SJCRH30 (cell line): ENCODE results near the gene SNAP29. TPM values are rescaled to one million over a fixed set of nuclear protein-coding genes. Genes with fewer than 3 reads are reported as not detected.

Experiments
- DNase-seq, 2 experiments: peaks; one replicate each; pipeline ENCODE4 v3.0.0-alpha.2; 2015 to 2020
- H3K27ac ChIP-seq: fragments of 250-450 bp; sonication (Bioruptor Pico); 2 replicates; pipeline ENCODE4 v1.5.1; 2020; ENCODE audit warnings: mild to moderate bottlenecking, moderate library complexity
- H3K27me3 ChIP-seq: fragments of 250-450 bp; sonication (Bioruptor Pico); 2 replicates; pipeline ENCODE4 v1.5.1; 2020; ENCODE audit warnings: mild to moderate bottlenecking, moderate library complexity
- H3K36me3 ChIP-seq: fragments of 250-450 bp; sonication (Bioruptor Pico); 2 replicates; pipeline ENCODE4 v1.5.1; 2020; ENCODE audit warnings: mild to moderate bottlenecking, moderate library complexity
- H3K4me1 ChIP-seq: fragments of 250-450 bp; sonication (Bioruptor Pico); 2 replicates; pipeline ENCODE4 v1.5.1; 2020; ENCODE audit warnings: mild to moderate bottlenecking, moderate library complexity
- H3K4me3 ChIP-seq: fragments of 250-450 bp; sonication (Bioruptor Pico); 2 replicates; pipeline ENCODE4 v1.5.1; 2020; ENCODE audit warnings: mild to moderate bottlenecking, moderate library complexity
- H3K9me3 ChIP-seq: fragments of 250-450 bp; sonication (Bioruptor Pico); replicated peaks from 2 replicates; pipeline ENCODE4 v1.5.1; 2020; ENCODE audit warnings: mild to moderate bottlenecking, moderate library complexity
- total RNA-seq: library from RNA; depleted of rRNA; stranded (reverse); fragments of >200 nt; shearing (Covaris generic); gene quantifications from 2 replicates; pipeline ENCODE4 v1.2.3, GENCODE V29; 2014

Gene SNAP29
- total RNA-seq, 1 experiment from 2014 or later = 17.7 TPM

DNA sequence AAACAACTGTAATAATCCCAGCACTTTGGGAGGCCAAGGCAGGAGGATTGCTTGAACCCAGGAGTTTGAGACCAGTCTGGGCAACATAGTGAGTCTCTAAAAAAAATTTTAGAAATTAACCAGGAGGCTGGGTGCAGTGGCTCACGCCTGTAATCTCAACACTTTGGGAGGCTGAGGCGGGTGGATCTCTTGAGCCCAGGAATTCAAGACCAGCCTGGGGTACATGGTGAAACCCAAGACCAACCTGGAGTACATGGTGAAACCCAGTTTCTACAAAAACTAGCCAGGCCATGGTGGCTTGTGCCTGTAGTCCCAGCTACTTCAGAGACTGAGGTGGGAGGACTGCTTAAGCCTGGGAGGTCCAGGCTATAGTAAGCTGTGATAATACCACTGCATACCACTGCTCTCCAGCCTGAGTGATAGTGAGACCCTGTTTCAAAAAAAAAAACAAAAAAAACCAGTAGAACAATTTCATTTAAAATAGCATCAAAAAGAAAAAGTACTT is 11.4 kb upstream of the SNAP29 start:
- no peak for DNase-seq
- Histone ChIP-seq H3K27me3 (no peaks in the 10 kb centered on the region), H3K9me3 (no peaks in the 10 kb centered on the region), H3K4me3 (no peak overlapping the region), H3K4me1 (no peaks in the 10 kb centered on the region), H3K36me3 (no peaks in the 10 kb centered on the region), H3K27ac (no peak overlapping the region)

- H3K27me3 ChIP-seq = no peaks in the 10 kb centered on the region
- no peak overlapping the region for H3K4me3 ChIP-seq
- H3K27ac ChIP-seq = no peak overlapping the region
- peak in 1 of 2 experiments; percentile 18 for DNase-seq
- H3K4me1 ChIP-seq = no peaks in the 10 kb centered on the region
- no peaks in the 10 kb centered on the region for H3K36me3 ChIP-seq
- no peaks in the 10 kb centered on the region for H3K9me3 ChIP-seq
Observed at GRCh38 chr22:20852076-20852475, 6.7 kb upstream of the SNAP29 start.

GRCh38 chr22:20852503-20852902 is 6.3 kb upstream of the SNAP29 start:
- H3K9me3 ChIP-seq = no peaks in the 10 kb centered on the region
- H3K27ac ChIP-seq = no peak overlapping the region
- H3K36me3 ChIP-seq = no peaks in the 10 kb centered on the region
- H3K27me3 ChIP-seq = no peaks in the 10 kb centered on the region
- 0 out of 2 replicates have a peak, but pooled peaks cover 3% of the 10 kb centered on the region for H3K4me1 ChIP-seq
- no peak for DNase-seq
- H3K4me3 ChIP-seq = no peak overlapping the region

DNA sequence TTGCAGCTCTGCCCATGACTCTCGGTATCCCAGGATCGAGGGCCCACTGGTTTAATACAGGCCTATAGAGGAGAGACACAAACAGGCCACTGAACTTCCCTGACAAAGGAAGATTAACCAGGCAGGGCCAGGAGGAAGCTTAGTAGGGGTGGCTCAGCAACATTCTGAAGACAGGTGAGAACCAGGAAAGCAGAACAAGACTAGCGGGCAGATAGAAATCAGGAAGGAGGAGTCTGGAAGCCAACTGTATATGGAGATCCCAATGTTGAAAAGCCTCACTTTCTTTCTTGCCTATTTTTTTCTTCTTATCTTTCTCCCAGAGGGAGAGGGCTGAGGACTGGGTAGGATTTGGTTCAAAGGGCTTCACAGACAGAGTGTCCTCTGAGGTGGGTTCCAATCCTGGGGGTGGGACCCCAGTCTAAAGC is 5.6 kb upstream of the SNAP29 start:
- Histone ChIP-seq H3K27ac (no peak overlapping the region), H3K27me3 (no peaks in the 10 kb centered on the region), H3K4me3 (no peak overlapping the region), H3K36me3 (no peaks in the 10 kb centered on the region), H3K9me3 (no peaks in the 10 kb centered on the region), H3K4me1 (0 out of 2 replicates have a peak, but pooled peaks cover 3% of the 10 kb centered on the region)
- no peak for DNase-seq

DNA sequence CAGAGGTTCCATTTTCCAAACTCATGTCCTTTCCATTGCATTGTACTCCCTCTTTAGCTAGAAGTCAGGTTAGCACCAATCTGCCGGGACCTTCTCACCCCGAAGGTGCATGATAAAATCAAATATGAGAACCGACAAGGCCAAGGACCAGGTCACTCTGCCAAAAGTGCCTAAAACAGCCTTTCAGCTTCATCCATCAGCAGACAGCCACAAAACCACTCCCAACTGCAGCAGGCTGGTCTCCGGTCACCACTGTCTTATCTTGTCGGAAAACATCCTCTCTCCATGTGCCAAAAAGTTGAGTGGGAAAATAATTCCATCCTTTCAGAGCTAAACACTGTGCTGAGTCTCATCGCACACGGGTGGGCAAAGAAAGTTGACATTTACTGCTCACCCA is 1.6 kb upstream of the SNAP29 start:
- H3K4me1 ChIP-seq = 0 out of 2 replicates have a peak, but pooled peaks cover 3% of the 10 kb centered on the region
- H3K4me3 ChIP-seq = peak overlapping the region; percentile 77
- DNase-seq = no peak
- no peaks in the 10 kb centered on the region for H3K36me3 ChIP-seq
- no peak overlapping the region for H3K27ac ChIP-seq
- H3K27me3 ChIP-seq = no peaks in the 10 kb centered on the region
- H3K9me3 ChIP-seq = no peaks in the 10 kb centered on the region

DNA sequence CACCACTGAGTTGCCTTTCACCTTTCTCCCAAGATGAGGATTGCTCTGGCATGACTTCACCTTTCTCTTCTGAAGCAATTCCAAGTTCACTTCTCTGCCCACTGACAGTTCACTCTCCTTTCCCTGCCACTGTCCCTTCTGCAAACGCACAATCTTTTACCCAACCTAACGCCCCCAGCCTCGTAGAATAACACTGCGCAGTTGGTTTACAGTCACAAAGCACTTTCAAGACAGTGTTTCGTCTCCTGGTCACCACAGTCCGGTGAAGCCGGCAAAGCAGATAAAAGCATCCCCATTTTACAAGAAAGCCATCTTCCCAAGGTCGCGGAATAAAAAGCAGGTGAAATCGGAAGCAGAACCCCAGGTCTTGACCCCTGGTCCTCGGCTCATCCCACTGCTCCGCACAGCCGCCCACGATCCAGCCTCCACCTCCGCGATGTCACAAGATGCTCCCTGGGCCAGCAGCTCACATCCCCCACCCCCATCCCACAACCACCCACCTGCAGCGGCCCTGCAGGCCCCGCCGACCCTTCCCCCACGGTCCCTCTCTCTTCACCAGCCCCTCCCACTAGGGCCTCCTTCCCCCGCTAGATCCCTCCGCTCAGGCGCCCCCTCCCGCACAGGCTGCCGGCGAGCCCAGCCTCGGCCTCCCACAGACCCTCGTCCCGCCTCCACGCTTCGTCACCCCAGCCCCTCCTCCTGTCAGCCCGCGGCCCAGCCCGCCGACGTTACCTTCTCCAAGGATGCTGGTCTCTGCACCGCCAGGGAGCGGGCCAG is 781 bp upstream of the SNAP29 start:
- Histone ChIP-seq H3K36me3 (no peaks in the 10 kb centered on the region), H3K4me1 (0 out of 2 replicates have a peak, but pooled peaks cover 3% of the 10 kb centered on the region), H3K27ac (peak overlapping the region; percentile 37; the same call in 1 of the 2 replicates), H3K9me3 (no peaks in the 10 kb centered on the region), H3K27me3 (no peaks in the 10 kb centered on the region), H3K4me3 (peak overlapping the region; percentile 77)
- peak; percentile 83 to 87 for DNase-seq

DNA sequence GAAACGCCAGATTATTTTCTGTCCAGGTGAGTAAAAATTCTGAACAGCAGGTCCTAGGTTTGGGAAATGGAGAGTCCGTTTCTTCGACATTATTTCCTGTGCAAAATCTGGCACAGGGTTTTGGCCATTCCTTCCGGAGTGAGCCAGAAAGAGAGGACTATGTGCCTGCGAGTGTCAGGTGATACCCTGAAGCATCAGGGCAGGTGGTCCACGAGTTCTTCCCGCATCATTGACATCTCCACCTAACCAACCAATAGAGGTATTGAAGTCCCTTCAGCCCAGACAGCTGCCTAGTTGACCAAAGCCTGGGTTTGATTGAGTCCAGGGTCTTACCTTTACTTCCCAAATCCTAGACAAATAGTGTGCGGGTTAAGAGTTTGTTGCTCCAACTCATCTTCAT is 808 bp downstream of the SNAP29 start:
- Histone ChIP-seq H3K9me3 (no peaks in the 10 kb centered on the region), H3K4me3 (peak overlapping the region; percentile 77), H3K36me3 (no peaks in the 10 kb centered on the region), H3K27me3 (no peaks in the 10 kb centered on the region), H3K27ac (no peak overlapping the region), H3K4me1 (0 out of 2 replicates have a peak, but pooled peaks cover 3% of the 10 kb centered on the region)
- peak in 1 of 2 experiments; percentile 26 for DNase-seq

DNA sequence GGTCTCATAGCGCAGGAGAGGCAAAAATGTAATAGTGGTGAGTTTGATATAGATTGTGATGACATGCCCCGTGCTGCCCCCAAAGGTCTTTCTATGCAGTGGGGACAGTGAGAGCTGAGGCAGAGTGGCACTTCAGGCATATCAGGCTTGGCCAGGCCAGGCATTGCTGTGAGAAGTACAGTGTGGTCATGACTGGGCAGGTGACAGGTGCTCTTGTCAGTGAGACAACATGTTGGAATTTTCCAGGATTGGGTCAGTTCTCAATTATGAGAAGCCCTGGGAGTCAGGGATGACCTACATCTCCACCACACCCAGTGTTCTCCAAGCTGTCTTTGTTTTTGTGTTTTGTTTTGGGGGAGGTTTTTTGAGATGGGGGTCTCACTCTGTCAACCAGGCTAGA is 3.7 kb downstream of the SNAP29 start:
- no peak for DNase-seq
- no peak overlapping the region for H3K4me3 ChIP-seq
- H3K4me1 ChIP-seq = no peaks in the 10 kb centered on the region
- H3K9me3 ChIP-seq = no peaks in the 10 kb centered on the region
- no peak overlapping the region for H3K27ac ChIP-seq
- H3K36me3 ChIP-seq = no peaks in the 10 kb centered on the region
- H3K27me3 ChIP-seq = no peaks in the 10 kb centered on the region

DNA sequence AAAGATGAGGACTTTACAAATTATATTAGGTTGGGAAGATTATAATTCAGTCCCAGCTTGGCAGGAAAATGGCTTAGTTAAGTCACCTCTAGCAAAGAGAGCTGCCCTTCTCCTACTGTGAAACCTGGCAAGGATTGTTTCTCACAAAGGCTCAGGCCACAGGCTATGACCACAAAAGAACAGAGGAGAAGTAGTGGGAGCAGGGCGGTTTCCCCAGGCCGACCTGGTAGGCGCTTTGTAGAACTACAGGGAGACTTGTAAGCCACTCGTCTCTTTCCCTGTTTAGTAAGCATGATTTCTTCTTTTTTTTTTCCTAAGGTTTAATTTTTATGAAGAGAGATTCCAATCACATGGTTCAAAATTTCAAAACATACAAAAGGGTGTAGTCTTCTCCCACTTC is 4.6 kb downstream of the SNAP29 start:
- Histone ChIP-seq H3K4me3 (no peak overlapping the region), H3K36me3 (no peaks in the 10 kb centered on the region), H3K9me3 (no peaks in the 10 kb centered on the region), H3K27ac (no peak overlapping the region), H3K27me3 (no peaks in the 10 kb centered on the region), H3K4me1 (no peaks in the 10 kb centered on the region)
- DNase-seq = no peak

DNA sequence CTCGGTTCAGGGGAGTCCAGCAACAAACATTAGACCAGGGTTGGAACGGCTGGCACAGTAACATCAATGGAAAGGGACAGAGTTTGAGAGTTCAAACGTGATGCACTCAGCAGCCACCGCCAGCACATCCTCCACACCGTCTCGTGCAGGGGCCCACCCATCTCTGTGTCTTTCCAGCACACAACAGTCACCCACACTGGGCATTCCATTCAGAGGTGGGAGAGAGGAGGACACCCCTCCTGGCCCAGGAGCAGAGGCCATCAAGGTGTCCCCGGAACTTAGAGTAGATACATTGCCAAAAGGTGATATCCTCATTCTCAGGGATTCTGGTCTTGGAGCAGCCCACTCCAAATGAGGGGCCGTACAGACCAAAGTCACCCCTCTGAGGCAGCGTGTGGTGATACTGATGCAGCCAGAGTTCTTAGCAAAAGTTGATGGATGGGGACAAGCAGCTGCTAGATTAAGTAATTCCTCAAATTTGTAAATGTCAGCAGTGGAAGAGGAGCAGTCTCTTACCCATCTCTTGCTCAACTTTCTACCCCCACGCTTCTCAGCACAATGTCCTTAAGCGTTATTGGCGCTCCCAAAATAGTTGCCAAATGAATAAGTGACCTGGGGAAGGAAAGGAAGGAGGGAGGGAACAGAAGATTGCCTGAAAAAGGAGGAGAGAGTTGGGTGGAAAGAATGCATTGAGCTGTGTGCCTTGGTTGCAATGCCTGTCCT is 5.5 kb downstream of the SNAP29 start:
- DNase-seq = no peak
- H3K27ac ChIP-seq = no peak overlapping the region

GRCh38 chr22:20865331-20865730 is 6.5 kb downstream of the SNAP29 start:
- Histone ChIP-seq H3K27me3 (no peaks in the 10 kb centered on the region), H3K9me3 (no peaks in the 10 kb centered on the region), H3K4me3 (no peak overlapping the region), H3K4me1 (no peaks in the 10 kb centered on the region), H3K36me3 (no peaks in the 10 kb centered on the region), H3K27ac (no peak overlapping the region)
- no peak for DNase-seq

More for the DNA sequence above, 5.5 kb downstream of the SNAP29 start:
- Histone ChIP-seq H3K4me3 (no peak overlapping the region), H3K4me1 (no peaks in the 10 kb centered on the region), H3K9me3 (no peaks in the 10 kb centered on the region), H3K27me3 (no peaks in the 10 kb centered on the region), H3K36me3 (no peaks in the 10 kb centered on the region)

DNA sequence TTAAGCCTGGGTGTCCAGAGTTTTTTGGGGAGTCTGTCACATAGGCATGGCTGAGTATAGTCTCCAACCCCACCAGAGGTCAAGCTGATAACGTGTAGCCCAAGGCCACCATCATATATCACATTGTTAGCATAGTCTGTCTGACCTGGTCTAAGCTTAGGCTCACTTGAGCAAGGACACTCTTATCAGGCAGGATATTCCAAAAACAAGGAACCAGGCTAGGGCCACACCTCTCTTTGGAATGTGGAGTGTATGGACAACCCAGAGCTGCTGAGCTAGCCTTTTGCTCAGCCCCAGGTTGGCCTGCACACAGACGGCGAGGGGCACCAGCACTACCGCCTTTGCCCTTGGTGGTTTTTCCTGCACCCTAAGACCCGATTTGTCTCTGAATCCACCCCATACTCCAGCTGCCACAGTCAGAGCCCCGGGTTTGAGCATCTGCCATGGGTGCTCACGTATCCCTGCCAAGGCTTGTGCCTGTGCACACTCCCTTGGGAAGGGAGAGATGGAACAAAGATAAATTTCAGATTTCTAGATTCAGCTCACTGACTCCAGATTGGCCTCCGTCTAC is 7.2 kb downstream of the SNAP29 start:
- Histone ChIP-seq H3K27ac (no peak overlapping the region), H3K27me3 (no peaks in the 10 kb centered on the region), H3K4me1 (no peaks in the 10 kb centered on the region), H3K36me3 (0 out of 2 replicates have a peak, but pooled peaks cover 2% of the 10 kb centered on the region), H3K9me3 (no peaks in the 10 kb centered on the region), H3K4me3 (no peak overlapping the region)
- DNase-seq = no peak

- Histone ChIP-seq H3K4me3 (no peak overlapping the region), H3K27ac (no peak overlapping the region), H3K4me1 (no peaks in the 10 kb centered on the region), H3K9me3 (no peaks in the 10 kb centered on the region), H3K36me3 (0 out of 2 replicates have a peak, but pooled peaks cover 2% of the 10 kb centered on the region), H3K27me3 (no peaks in the 10 kb centered on the region)
- DNase-seq = no peak
Observed at GRCh38 chr22:20866736-20867135, 7.9 kb downstream of the SNAP29 start.

DNA sequence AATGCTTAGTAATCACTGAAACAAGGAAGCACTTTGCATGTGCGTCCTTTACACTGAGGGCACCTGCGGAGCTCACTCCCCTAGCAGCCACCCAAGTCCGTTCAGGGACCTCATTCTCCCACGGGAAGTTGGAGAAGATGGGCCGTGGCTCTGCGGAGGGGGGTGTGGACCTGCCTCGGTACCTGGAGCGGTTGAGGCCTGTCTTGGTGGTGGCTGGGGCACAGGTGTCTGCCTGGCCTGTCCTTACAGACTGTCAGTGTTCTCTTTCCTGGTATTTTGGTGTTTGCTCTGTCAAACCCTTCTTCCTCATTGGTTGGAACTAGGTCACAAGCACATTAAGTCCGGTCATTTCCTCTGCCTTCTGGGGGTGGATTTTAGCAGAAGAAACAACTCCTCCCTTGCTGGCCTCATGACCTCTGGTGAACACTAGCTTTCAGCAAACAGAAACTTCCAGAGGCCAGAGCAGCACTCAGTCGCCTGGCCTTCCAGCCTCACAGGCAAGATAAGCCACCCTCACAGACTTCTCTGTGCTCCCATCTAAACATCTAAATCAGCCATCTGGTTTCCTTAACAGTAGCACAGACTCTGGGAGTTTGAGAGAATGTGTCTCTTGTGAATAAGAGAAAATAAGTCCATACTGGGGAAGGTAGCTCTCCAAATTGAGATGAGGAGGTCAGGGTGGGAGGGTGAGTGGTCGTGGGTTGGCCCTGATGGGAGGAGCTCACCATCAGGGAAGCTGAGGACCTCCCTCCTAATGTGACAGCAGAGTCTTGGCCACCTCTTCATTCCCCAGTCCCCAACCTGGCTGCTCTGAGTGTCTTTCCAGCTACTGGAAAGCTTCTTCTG is 8.6 kb downstream of the SNAP29 start:
- H3K4me3 ChIP-seq = no peak overlapping the region
- H3K4me1 ChIP-seq = no peaks in the 10 kb centered on the region
- H3K9me3 ChIP-seq = no peaks in the 10 kb centered on the region
- no peak for DNase-seq
- H3K27ac ChIP-seq = no peak overlapping the region
- H3K27me3 ChIP-seq = no peaks in the 10 kb centered on the region
- 0 out of 2 replicates have a peak, but pooled peaks cover 6% of the 10 kb centered on the region for H3K36me3 ChIP-seq
